ENCODE measurements around the gene KCNN3.

Gene KCNN3

DNA sequence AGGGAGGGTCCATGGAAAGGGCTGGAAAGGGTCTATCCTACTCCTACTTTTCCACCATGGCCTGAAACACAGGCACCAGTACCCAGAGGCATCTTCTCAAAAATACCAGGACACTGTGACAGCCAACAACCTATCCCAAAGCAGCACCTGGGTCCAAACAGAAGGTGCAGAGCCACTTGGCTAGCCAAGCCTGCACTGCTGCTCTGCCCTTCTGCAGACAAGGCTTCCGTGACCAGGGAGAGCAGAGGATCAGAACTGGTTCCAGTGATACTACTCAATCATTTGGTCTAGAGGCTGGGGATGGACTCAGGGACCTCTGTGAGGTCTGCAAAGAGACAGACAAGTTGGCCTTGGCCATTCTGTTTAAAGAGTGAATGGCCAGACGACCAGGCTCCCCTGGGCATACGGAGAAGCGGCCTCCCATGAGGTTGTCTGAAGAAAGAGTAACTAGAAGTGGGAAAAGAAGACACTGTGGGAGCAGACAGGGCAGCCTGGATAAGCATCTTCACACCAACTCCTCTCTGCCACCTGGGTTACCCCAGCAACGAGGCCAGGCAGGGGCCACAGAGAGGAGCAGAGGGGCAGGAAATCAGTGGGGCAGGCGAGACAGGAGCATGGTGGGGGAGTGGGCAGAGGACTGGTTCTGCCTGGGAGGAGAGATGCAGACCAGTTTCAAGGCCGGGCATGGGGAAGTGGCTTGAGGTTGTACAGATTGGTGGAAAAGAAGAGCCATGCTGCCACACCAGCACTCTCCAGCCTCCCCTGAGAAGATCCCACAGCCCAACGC is 5.7 kb downstream of the KCNN3 start:
- no peak for TF ChIP-seq CTCF (IDR thresholded peaks at IDR 0.05; ENCODE audit: extremely low read depth, missing control alignments)

DNA sequence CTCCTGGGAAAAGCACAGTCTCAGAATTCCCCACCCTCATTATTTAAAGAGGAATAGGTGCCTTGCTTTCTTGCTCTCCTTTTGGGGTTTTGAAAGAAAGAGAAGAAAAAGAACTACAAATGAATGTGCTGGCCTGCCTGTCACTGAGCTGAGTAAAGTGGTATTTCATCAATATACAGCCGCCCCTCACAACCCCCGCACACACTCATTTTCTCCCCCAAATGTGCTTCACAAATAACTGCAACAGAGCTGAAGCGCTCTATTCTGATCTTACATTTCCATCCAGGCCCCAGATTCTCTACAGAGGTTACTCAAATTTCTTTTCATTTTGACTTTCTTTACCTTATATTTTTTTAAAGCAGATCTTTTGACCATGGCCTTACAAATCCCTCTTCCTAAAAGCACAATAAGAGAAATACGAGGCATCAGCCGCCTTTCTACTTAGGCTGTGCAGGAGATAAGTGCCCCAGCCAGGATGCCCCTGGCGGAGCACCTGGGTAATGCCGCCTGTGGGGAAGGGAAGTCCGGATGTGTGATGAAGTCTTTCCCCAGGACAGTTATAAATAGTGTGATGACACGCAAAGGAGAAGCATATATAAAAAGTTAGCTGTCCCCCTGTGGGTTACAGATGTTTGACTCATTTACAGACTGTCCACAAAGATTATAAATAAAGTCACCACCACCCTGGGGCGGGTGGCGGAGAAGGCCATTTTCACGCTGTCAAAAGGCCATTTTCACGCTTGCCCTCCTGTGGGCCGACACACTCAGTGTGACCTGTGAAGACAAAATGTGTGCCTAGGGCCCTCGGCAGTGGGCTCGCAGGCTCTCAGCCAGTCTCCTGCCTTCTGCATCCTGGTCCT is 6.5 kb downstream of the KCNN3 start:
- peak; percentile 81 for TF ChIP-seq CTCF (IDR thresholded peaks at IDR 0.05; ENCODE audit: extremely low read depth, missing control alignments)
- peak; percentile 77 for DNase-seq (ENCODE audit: low spot score)

More for the DNA sequence above, 5.7 kb downstream of the KCNN3 start:
- DNase-seq (ENCODE audit: low spot score): no peak

GRCh38 chr1:154862907-154863306 is 7.2 kb downstream of the KCNN3 start:
- no peak for DNase-seq (ENCODE audit: low spot score)
- TF ChIP-seq CTCF (IDR thresholded peaks at IDR 0.05; ENCODE audit: extremely low read depth, missing control alignments): no peak

DNA sequence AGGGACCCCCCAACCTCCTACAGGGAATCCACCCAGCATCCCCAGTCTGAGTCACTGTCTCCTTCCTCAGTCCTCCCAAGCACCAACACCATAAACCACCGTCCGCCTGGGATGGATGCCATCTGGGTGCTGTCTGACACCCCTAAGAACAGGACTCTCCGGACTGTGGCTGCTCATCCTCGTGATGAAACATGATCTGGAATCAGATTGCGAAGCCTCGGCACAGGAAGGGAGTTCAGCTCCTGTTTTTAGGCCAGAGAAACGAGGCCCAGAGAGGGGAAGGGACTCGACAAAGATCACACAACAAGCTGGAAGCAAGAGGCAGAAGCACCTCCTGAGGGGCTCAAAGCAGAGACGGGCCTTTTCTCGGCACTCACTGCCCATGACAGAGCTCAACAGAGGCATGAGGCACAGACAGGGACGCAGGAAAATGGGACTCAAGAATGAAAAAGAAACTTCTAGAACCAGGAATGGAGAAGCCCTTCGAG is 8.4 kb downstream of the KCNN3 start:
- no peak for TF ChIP-seq CTCF (IDR thresholded peaks at IDR 0.05; ENCODE audit: extremely low read depth, missing control alignments)
- DNase-seq (ENCODE audit: low spot score): no peak

DNA sequence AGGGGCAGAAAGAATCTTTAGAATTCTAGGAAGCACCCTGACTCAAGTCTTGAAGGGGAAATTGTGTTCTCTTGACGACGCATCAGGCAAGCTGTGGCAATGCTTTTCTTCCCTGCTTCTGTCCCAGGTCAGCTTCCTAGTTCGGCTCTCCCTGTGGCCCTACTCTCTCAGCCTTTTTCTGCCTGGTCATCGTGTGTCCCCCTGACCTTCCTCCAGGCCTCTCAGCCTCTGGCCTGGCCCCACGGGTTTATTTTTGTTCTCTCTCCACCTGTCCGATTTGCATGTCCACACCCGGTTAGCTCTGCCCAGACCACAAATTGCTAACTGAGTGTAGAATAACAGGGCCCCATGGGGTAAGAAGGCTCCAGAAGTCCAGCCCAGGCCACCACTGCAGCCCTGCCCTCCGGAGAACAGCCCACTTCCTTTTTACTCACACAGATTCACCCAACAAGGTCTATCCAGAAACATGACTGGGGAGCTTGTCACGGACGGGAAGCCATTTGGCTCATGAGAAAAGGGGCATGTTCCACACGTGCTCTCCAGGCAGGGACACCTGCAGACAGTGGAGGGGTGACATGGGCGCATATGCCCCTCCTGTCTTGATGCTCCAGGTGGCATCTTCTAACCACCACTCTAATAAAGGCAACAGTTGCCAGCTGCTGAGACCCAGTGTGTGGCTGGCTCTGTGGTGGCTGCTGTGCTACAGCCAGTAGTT is 9.8 kb downstream of the KCNN3 start:
- peak; percentile 75 for DNase-seq (ENCODE audit: low spot score)
- no peak for TF ChIP-seq CTCF (IDR thresholded peaks at IDR 0.05; ENCODE audit: extremely low read depth, missing control alignments)

GRCh38 chr1:154859786-154860155 is 10.3 kb downstream of the KCNN3 start:
- peak; percentile 44 for DNase-seq (ENCODE audit: low spot score)
- TF ChIP-seq CTCF (IDR thresholded peaks at IDR 0.05; ENCODE audit: extremely low read depth, missing control alignments): no peak
